ENCODE data around the gene NISCH.

NISCH gene

DNA sequence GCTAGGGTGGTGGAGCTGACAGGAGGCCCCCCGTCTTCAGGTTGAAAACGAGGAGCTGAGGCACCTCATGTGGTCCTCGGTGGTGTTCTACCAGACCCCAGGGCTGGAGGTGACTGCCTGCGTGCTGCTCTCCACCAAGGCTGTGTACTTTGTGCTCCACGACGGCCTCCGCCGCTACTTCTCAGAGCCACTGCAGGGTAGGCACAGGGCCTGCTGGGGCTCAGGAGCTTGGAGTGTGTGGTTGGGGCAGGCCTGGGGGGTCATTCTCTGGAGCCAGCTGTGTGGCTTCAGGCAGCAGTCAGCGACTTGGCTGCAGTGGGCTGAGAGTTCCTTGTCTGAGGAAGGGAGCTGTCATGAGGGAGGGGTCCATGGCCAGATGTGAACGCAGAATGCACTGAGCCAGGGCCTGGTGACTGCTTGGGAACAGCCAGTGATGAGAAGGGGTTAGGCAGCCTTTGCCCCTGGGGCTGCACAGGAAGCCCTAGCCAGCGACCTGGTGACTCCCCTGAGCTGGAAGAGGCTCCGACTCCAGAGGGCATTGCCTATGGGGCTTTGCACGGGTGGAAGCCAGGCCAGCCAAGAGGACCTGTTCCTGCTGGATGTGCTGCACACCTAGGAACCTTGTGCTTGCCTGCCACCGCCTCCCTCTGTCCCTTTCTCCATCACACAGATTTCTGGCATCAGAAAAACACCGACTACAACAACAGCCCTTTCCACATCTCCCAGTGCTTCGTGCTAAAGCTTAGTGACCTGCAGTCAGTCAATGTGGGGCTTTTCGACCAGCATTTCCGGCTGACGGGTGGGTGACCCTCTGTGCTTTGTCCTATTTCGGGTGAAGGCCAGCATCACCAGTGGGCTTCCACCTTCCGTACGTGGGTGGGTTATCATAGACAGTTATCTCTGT is 34.9 kb downstream of the NISCH start:
- no peak for DNase-seq (ENCODE audit: low read depth in 2 of 2)

DNA sequence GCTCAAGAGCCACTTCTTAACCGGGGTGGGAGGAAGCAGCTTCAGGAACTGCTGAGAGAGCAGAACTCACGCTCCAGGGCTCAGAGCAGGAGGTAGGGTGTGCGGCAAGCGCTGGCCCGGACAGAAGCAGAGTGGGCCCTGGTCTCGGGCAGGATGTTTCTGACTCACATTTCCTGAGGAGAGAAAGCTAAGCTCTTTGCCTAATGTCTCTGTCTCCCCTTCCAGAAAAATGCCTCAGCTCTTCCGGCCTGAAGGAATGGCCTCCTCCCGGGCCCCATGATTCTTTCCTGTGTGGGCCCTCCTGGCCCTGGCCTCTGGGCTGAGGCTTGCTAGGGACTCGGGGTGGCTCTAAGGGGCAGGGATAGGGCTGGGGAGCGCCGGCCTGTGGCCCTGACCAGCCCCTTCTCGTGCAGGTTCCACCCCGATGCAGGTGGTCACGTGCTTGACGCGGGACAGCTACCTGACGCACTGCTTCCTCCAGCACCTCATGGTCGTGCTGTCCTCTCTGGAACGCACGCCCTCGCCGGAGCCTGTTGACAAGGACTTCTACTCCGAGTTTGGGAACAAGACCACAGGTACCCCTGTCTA is 35.6 kb downstream of the NISCH start:
- no peak for DNase-seq (ENCODE audit: low read depth in 2 of 2)

DNA sequence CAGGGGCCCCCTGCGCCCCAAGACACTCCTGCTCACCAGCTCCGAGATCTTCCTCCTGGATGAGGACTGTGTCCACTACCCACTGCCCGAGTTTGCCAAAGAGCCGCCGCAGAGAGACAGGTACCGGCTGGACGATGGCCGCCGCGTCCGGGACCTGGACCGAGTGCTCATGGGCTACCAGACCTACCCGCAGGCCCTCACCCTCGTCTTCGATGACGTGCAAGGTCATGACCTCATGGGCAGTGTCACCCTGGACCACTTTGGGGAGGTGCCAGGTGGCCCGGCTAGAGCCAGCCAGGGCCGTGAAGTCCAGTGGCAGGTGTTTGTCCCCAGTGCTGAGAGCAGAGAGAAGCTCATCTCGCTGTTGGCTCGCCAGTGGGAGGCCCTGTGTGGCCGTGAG is 36.7 kb downstream of the NISCH start:
- DNase-seq (ENCODE audit: low read depth in 2 of 2) = no peak

DNA sequence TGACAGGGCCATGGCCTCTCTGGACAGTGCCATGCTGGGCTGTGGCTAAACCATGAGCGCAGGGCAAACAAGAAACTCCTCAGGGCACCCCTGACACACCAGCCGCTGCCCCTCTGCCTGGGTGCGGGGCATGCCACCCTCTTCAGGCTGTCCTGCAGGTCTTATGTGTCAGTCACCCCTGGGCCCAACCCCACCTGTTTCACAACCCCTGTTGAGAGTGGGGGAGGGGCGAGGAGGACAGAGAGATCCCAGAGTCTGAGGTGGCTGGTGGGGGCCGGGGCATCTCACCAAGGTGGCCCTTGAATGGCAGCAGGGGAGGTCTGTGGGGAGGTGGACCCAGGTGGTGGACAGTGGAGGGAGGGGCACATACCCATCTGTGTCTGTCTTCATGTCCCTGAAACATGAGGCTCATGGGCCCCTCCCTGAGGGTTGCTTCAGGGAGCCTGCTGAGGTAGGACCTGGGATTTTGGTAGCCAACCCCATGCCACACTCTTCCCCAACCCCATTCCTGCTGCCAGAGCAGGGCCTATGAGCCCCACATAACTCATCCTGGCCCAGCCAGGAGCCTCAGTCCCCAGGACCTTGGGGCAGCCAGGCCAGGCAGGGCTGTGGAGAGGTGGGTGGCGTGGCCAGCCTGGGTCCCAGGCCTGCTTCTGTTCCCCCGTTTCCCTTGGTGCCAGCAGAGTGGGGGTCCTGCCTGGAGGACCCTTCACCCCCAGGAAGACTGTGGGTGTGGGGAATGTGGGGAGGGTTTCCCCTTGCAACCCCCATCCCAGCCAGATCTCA is 38.0 kb downstream of the NISCH start:
- no peak for DNase-seq (ENCODE audit: low read depth in 2 of 2)

DNA sequence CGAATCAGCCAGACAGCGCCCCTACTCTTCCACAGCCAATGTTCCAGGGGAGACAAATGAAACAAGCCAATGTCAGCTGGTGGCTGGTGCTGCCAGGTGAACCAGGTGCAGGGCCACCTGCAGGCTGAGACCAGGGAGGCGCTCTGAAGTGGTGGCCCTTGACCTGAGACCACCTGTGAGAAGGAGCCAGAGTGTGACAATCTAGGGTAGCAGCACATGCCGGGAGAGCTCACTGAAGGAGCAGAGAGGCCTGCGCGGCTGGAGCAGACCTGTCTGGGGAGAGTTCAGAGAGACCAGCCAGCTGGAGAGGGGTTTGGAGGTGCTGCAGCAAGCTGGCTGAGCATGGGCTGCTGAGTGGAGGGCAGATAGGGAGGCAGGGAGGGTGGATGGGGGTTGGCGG is 39.0 kb downstream of the NISCH start:
- DNase-seq (ENCODE audit: low read depth in 2 of 2) = no peak

DNA sequence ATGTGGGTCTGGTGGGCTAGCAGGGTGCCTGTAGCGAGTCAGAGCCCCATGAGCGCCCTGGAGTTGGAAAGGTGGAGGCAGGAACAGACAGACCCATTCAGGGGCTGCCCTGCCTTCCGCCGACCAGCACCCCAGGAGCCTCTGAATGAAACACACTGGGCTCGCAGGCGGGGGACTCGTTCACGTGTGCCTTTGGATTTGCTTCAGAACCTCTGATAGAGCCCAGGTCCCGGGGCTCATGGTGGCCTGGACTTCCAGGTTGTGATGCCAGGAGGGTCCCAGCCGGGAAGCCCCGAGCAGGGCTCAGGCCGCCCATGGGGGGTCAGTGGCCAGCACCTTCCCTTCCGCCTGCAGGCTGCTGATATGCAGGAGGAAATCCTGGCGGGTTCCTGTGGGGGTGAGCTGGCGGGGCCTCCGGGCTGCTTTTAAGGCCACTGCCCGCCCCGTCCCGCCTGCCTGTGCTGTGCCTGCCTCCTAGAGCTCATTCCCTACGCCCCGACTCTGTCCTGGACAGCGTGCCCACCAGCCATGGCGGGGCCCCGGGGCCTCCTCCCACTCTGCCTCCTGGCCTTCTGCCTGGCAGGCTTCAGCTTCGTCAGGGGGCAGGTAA is 39.6 kb downstream of the NISCH start, which contains the start of gene STAB1:
Gene STAB1 (plus strand): TSS at position 453 of the 610 bp plus-strand sequence. CDS start 76 bp downstream, at position 529.
- no peak for DNase-seq (ENCODE audit: low read depth in 2 of 2)

DNA sequence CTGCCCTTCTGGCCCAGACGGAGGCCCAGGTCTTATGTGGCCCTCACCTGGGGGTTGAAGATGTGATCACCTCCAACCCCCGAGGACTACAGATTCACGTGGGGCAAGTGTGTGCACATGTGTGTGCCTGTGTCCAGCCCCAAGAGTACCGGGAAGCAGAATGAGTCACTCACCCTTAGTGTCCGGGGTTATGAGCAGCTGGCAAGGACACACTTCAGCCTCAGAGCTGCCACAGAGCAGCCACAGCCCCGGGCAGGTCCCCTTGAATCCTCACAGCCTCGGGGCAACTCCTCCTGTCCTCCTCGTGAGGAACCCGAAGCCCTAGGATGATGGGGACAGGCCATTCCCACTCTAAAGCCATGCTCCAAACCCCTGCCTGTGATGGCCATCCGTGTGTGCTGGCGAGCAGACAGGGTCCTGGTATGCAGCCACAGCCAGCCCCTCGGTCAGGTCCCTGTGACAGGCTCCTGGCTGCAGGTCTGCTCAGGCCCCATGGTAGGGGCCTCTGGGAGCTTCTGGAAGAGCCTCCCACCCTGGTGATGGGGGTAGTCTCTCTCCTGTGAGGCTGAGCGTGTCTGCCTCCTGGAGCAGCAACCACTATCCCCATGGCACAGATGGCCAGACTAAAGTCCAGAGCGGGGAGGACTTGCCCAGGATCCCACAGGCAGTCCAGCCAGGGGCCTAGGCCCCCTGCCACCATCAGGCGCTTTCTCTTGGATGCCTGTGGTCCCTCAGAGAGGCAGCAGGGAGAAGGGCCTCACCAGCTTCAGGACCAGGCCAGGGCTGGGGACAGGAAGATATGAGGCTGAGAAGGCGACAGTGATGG is 40.6 kb downstream of the NISCH start:
- DNase-seq (ENCODE audit: low read depth in 2 of 2) = no peak

DNA sequence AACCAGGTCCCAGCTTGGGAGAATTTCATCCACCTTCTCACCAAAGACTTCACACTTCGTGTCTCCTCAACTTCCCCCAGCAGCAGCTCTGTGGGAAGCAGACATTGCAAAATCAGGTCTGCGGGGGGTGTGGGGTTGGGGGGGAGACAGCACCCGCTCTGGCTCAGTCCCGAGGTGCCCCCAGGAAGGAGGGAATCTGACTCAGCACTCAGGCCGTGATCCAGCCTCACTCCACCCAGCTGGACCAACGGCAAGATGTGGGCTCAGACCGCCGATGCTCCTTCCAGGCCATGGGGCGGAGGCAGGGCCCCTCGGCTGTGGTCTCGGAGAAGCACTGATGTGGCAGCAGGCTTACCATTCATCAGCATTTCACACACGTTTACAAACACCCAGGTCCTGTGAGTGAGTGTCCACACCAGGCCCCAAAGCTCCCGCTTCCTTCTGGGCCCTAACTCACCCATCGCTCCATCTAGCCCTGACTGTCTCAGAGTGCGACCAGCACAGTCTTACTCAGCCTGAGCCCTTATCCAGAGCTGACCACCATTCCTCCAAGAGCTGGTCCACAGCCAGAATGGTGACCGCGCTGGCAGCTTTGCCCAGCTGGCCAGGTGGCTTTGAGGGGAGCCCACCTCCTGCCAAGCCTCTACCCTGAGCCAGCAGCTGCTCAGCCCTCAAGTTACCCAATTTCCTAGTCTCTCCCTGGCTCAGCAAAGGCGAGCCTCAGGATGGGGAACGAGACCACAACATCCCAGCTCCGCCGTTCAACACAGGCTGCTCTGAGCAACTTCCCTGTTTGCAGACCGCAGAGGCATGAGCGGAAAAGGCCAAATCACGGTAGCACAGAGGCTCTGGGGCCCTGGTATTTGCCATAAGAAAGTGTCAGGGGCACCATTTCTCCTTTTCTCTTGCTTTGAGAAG is 43.0 kb downstream of the NISCH start:
- DNase-seq (ENCODE audit: low read depth in 2 of 2) = no peak

DNA sequence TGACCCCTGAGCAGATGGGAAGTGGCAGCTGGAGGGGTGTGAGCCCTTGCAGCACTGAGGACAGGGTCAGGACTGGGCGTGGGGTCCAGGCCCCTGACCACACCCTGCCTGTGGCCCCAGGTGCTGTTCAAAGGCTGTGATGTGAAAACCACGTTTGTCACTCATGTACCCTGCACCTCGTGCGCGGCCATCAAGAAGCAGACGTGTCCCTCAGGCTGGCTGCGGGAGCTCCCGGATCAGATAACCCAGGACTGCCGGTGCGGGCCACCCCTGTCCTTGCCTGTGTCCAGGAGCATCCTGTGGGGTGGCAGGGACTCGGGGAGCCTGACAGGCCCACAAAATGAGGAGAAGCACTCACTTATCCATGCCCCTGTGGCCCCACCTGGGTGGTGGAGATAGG is 45.6 kb downstream of the NISCH start:
- DNase-seq (ENCODE audit: low read depth in 2 of 2) = no peak

DNA sequence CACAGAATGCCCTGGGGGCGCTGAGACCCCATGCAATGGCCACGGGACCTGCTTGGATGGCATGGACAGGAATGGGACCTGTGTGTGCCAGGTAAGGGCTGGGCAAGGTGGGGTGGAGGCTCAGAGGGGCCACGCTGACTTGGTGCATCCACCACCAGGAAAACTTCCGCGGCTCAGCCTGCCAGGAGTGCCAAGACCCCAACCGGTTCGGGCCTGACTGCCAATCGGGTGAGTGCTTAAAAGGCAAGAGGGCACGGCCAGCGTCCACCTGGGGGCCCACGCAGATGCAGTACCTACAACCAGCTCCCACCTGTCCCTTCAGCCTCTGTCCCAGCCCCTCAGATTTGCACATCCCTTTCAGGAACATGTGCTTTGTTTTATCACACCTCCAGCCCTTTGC is 46.6 kb downstream of the NISCH start:
- no peak for DNase-seq (ENCODE audit: low read depth in 2 of 2)

DNA sequence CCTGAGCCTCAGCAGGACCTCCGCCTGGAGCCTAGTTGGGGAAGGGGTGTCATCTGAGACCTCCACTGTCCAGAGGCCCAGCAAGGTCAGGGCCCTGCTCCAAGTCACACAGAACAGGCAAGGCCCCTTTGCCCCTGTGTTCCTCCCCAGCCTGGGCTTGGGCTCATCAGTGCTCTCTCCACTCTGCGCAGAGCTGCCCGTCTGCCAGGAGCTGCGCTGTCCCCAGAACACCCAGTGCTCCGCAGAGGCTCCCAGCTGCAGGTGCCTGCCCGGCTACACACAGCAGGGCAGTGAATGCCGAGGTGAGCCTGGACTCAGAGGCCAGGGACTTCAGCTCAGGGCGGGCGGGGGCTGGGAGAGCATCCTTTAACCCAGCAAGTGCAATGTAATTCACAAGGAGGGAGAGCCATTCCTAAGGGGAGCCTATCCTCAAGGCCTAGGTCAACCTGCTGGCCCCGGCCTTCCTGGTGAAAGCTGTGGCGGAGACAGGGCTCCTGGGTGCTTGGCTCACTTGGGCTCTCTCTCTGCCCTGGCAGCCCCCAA is 47.5 kb downstream of the NISCH start:
- no peak for DNase-seq (ENCODE audit: low read depth in 2 of 2)

DNA sequence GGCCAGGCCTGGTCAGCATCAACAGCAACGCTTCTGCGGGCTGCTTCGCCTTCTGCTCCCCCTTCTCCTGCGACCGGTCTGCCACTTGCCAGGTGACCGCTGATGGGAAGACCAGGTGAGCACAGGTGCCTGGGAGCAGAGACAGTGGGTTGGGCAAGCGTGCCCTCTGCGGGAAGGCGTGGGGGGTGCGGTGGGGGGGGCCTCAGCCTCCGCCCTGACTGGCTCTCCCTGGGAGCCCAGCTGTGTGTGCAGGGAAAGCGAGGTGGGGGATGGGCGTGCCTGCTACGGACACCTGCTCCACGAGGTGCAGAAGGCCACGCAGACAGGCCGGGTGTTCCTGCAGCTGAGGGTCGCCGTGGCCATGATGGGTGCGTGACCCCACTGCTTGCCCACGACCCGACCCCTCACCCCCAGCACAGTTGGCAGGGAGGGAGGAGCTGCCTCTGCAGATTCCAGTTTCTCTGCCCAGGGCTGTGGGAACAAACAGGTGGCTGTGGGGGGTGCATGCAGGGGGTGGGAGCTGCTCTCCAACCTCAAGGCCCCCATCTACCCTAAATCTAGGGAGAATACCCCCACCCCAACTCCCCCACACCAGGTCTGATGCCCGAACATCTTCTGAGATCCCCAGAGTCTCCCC is 48.5 kb downstream of the NISCH start:
- no peak for DNase-seq (ENCODE audit: low read depth in 2 of 2)

DNA sequence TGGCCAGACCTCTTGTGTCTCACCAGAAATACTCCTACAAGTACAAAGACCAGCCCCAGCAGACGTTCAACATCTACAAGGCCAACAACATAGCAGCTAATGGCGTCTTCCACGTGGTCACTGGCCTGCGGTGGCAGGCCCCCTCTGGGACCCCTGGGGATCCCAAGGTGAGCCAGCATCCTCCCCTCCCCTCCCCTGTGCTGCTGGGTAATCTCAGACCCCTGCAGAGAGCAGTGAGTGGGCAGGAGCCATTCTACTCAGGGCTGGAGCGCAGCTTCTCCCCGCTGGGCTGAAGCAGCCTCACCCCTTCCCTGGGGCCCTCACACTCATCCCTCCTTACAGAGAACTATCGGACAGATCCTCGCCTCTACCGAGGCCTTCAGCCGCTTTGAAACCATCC is 49.6 kb downstream of the NISCH start:
- no peak for DNase-seq (ENCODE audit: low read depth in 2 of 2)

DNA sequence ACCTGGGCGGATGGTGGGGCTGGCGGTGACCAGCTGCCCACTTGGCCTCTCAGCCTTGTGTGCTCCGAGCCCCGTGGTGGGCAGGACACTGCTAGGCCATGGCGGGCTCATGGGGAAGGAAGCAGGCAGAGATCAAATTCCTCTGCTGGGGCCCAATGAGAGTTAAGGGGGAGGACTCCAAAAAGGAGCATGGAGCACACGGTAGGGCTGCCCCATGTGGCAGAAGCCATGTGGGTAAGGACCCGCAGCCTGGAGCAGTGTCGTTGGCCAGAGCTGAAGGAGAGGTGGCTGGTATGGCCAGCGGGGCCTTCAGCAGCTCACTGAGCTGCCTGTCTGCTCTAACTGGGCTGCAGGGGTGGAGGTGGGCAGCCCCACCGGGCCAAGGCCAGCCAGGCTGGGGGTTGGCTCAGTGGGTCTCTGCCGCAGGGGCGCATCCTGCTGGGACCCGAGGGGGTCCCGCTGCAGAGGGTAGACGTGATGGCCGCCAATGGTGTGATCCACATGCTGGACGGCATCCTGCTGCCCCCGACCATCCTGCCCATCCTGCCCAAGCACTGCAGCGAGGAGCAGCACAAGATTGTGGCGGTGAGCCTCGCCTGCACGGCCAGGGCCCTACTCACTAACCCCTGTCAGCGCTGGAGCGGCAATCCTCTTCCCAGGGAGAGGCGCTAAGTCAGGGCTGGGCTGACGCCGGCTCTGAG is 51.0 kb downstream of the NISCH start:
- no peak for DNase-seq (ENCODE audit: low read depth in 2 of 2)

DNA sequence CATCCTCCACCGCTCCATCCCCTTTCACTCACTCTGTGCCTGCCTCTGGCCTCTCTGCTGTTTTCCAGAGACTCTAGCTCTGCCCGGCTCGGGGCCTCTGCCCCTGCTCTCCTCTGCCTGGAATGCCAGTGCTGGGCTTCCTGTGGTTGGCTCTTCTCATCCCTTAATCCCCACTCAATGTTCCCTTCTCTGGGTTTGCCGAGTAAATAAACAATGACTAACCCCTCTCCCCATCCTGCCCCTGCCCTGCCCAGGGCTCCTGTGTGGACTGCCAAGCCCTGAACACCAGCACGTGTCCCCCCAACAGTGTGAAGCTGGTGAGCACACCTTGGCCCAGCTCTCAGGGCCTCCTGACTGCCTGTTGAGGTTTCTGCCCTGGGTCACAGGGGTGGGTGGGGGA is 52.0 kb downstream of the NISCH start:
- no peak for DNase-seq (ENCODE audit: low read depth in 2 of 2)

DNA sequence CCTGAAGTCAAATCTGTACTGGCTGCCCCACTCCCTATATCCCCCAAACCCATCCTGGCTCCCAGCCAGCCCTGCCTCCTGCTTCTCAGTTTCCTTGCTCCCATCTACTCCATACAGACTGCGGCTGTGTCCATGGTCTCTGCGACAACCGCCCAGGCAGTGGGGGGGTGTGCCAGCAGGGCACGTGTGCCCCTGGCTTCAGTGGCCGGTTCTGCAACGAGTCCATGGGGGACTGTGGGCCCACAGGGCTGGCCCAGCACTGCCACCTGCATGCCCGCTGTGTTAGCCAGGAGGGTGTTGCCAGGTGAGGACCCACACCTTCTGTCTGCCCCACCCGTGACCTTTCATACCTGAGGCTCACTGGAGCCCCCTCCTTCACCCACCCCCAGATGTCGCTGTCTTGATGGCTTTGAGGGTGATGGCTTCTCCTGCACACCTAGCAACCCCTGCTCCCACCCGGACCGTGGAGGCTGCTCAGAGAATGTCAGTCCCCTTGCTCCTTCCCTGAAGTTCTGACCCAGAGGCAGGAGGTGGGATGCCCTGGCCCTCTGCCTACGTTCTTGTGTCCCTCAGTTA is 54.4 kb downstream of the NISCH start:
- DNase-seq (ENCODE audit: low read depth in 2 of 2) = no peak

DNA sequence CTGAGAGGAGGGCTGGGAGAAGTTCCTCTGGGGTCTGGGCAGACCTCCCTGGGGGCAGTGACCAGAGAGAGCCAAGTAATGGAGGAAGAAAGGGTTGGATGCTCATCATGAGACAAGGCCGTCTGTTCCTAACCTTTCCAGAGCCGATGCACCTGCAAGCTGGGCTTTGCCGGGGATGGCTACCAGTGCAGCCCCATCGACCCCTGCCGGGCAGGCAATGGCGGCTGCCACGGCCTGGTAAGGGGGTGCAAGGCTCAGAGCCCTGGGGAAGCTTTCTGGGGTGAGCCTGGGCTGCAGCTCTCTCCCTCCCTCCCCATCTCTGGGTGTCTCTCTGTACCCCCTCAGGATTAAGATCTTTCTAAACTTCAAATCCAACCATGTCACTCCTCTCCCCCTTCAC is 56.1 kb downstream of the NISCH start:
- DNase-seq (ENCODE audit: low read depth in 2 of 2) = no peak

DNA sequence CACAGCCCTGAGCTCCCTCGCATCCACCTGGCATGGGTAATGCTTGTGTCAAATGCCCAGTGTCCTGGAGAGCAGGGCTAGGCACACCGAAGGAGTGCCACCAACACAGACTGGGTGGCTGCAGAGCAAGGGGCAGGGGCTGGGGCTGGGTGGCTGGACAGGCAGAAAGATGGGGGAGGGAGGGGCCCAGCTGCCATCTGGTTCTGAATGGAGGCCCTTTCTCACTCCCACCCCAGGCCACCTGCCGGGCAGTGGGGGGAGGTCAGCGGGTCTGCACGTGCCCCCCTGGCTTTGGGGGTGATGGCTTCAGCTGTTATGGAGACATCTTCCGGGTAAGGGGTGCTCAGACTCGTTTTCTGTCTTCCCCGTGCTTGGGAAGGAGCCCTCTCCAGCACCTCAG is 56.7 kb downstream of the NISCH start:
- DNase-seq (ENCODE audit: low read depth in 2 of 2) = no peak

Data from stimulated activated CD8-positive, alpha-beta memory T cell treated with anti-CD3 and anti-CD28 coated beads, Interleukin-7, amount 100 ng/mL, for 4 hours (primary cell).